AG04449 (cell line): ENCODE data around the gene CBFA2T3.

ENCODE experiments used
- CTCF ChIA-PET: fragments of 350-600 bp; formaldehyde crosslinking; extraction: SDS; loops from one replicate; lab custom pipeline; 2021; ENCODE audit warnings: antibody characterized with exemption; lab: Yijun Ruan, JAX
- POLR2A ChIA-PET: fragments of 400-600, 350-600 bp; formaldehyde crosslinking; extraction: SDS; loops from one replicate; lab custom pipeline; 2020; ENCODE audit warnings: antibody characterized with exemption, inconsistent platforms; lab: Yijun Ruan, JAX
- DNase-seq: peaks from one replicate; pipeline ENCODE4 v3.0.0-alpha.2; 2010; ENCODE audit warnings: low read depth, low spot score
- H3K4me3 ChIP-seq: 2 replicates; pipeline ENCODE4 v1.5.1; 2011; ENCODE audit warnings: low read depth, mild to moderate bottlenecking, control low read depth, low read length
- CTCF ChIP-seq: IDR thresholded peaks from one replicate; pipeline ENCODE4 v1.5.1; 2011; ENCODE audit warnings: mild to moderate bottlenecking, moderate library complexity, low read length, control low read depth, inconsistent platforms; ENCODE audit not compliant: insufficient read depth; ENCODE audit errors: missing control alignments

The CBFA2T3 gene

GRCh38 chr16:88959022-88959421 lies 18.0 kb downstream of the CBFA2T3 start:
- no peak for TF ChIP-seq CTCF
- ChIA-PET POLR2A (no interaction called here), CTCF (interaction anchor here (3.8 kb wide), 1 partner anchor 14 kb away, joined by 12 read pairs; no protein-coding TSS in a partner anchor)
- no peak for DNase-seq
- no peak overlapping the region for H3K4me3 ChIP-seq

GRCh38 chr16:88957887-88958577 lies 19.0 kb downstream of the CBFA2T3 start:
- H3K4me3 ChIP-seq = no peak overlapping the region
- no peak for TF ChIP-seq CTCF
- CTCF ChIA-PET = interaction anchor here (3.8 kb wide), 1 partner anchor 13 kb away, joined by 12 read pairs; no protein-coding TSS in a partner anchor
- no peak for DNase-seq
- POLR2A ChIA-PET = no interaction called here

- ChIA-PET CTCF (interaction anchor here (3.8 kb wide), 1 partner anchor 13 kb away, joined by 12 read pairs; no protein-coding TSS in a partner anchor), POLR2A (no interaction called here)
- DNase-seq = no peak
- TF ChIP-seq CTCF = no peak
- no peak overlapping the region for H3K4me3 ChIP-seq
Measured at GRCh38 chr16:88957433-88957767, 19.6 kb downstream of the CBFA2T3 start.

GRCh38 chr16:88956546-88957432 lies 20.2 kb downstream of the CBFA2T3 start:
- DNase-seq = no peak
- no peak for TF ChIP-seq CTCF
- ChIA-PET CTCF (interaction anchor here (3.8 kb wide), 1 partner anchor 12 kb away, joined by 12 read pairs; no protein-coding TSS in a partner anchor), POLR2A (no interaction called here)
- H3K4me3 ChIP-seq = no peak overlapping the region

- CTCF ChIA-PET = interaction anchor here (3.8 kb wide), 1 partner anchor 11 kb away, joined by 12 read pairs; no protein-coding TSS in a partner anchor
- DNase-seq = no peak
Measured at GRCh38 chr16:88955906-88956305, 21.1 kb downstream of the CBFA2T3 start.

More at GRCh38 chr16:88955906-88956305, 21.1 kb downstream of the CBFA2T3 start:
- POLR2A ChIA-PET = no interaction called here
- H3K4me3 ChIP-seq = no peak overlapping the region
- no peak for TF ChIP-seq CTCF
